Subcutaneous adipose tissue (tissue), 4 donors: ENCODE measurements around the gene ATP13A4. TPM values are rescaled to one million over a fixed set of nuclear protein-coding genes. Genes with fewer than 3 reads are reported as not detected.

ENCODE experiments used
- CTCF ChIP-seq: fragments of 450-650 bp; IDR thresholded peaks from one replicate; pipeline ENCODE4 v1.5.1; 2016; ENCODE audit warnings: low read depth, mild to moderate bottlenecking, control low read depth, antibody characterized with exemption, moderate library complexity
- total RNA-seq, 4 donors: library from RNA; depleted of rRNA; stranded (reverse); fragments of >200 nt; gene quantifications; one replicate each; pipeline ENCODE4 v1.1.0, GENCODE V29; 2016

ATP13A4 gene
- total RNA-seq, 4 donors from 2014 or later = 0.66 to 1.2 TPM; not detected in 2

GRCh38 chr3:193544289-193544688 lies 10.4 kb downstream of the ATP13A4 start:
- no peak for TF ChIP-seq CTCF

- no peak for TF ChIP-seq CTCF
Measured at GRCh38 chr3:193530231-193531165, 24.2 kb downstream of the ATP13A4 start.

- TF ChIP-seq CTCF = no peak
Measured at GRCh38 chr3:193522473-193522872, 32.2 kb downstream of the ATP13A4 start.

- no peak for TF ChIP-seq CTCF
Measured at GRCh38 chr3:193520738-193521137, 34.0 kb downstream of the ATP13A4 start.

- no peak for TF ChIP-seq CTCF
Measured at GRCh38 chr3:193515966-193516365, 38.7 kb downstream of the ATP13A4 start.

GRCh38 chr3:193510154-193510553 lies 44.5 kb downstream of the ATP13A4 start:
- no peak for TF ChIP-seq CTCF

GRCh38 chr3:193509103-193509965 lies 45.4 kb downstream of the ATP13A4 start:
- no peak for TF ChIP-seq CTCF
